Thoracic aorta (tissue), 2 donors: ENCODE results near the gene ADCY2. TPM values are rescaled to one million over a fixed set of nuclear protein-coding genes. Genes with fewer than 3 reads are reported as not detected.

Experiments
- ATAC-seq: fragments of 150-250 bp; one replicate; pipeline ENCODE4 v1.8.0; 2017; ENCODE audit warnings: low read depth; ENCODE audit not compliant: insufficient number of reproducible peaks, low FRiP score
- DNase-seq: peaks from one replicate; pipeline ENCODE4 v3.0.0-alpha.2; 2020; ENCODE audit warnings: low spot score
- H3K27ac ChIP-seq, 2 donors: fragments of 200-600 bp; sonication (generic); 1 replicate in 1 of 2; 2 replicates in 1 of 2; pipeline ENCODE4 v1.5.1; 2016; ENCODE audit warnings: mild to moderate bottlenecking in 2 of 2, moderate library complexity in 2 of 2
- H3K27me3 ChIP-seq: fragments of 200-600 bp; sonication (generic); replicated peaks from 2 replicates; pipeline ENCODE4 v1.6.0; 2016; ENCODE audit warnings: mild to moderate bottlenecking; ENCODE audit not compliant: insufficient read depth
- H3K36me3 ChIP-seq: fragments of 200-600 bp; sonication (generic); one replicate; pipeline ENCODE4 v1.5.1; 2016
- H3K4me1 ChIP-seq, 2 donors: fragments of 200-600 bp; sonication (generic); 1 replicate in 1 of 2; 2 replicates in 1 of 2; pipeline versions ENCODE4 v1.5.1 to v1.6.0; 2016; ENCODE audit warnings: low read depth in 2 of 2, mild to moderate bottlenecking in 1 of 2; ENCODE audit not compliant: control insufficient read depth in 1 of 2
- H3K4me3 ChIP-seq: fragments of 200-600 bp; sonication (generic); 2 replicates; pipeline ENCODE4 v1.5.1; 2016; ENCODE audit warnings: mild to moderate bottlenecking
- H3K9me3 ChIP-seq: fragments of 200-600 bp; sonication (generic); 2 replicates; pipeline ENCODE4 v1.5.1; 2016
- CTCF ChIP-seq: fragments of 200-600 bp; sonication (generic); IDR thresholded peaks from one replicate; pipeline ENCODE4 v1.5.1; 2019; ENCODE audit warnings: antibody characterized with exemption
- total RNA-seq, 2 donors: library from RNA; depleted of rRNA; stranded (reverse); fragments of >200 nt; gene quantifications; one replicate each; pipeline versions ENCODE4 v1.1.0 to v1.2.3, GENCODE V29; 2016

The ADCY2 gene
- total RNA-seq, 2 donors from 2014 or later = 5.0 to 14.8 TPM

DNA sequence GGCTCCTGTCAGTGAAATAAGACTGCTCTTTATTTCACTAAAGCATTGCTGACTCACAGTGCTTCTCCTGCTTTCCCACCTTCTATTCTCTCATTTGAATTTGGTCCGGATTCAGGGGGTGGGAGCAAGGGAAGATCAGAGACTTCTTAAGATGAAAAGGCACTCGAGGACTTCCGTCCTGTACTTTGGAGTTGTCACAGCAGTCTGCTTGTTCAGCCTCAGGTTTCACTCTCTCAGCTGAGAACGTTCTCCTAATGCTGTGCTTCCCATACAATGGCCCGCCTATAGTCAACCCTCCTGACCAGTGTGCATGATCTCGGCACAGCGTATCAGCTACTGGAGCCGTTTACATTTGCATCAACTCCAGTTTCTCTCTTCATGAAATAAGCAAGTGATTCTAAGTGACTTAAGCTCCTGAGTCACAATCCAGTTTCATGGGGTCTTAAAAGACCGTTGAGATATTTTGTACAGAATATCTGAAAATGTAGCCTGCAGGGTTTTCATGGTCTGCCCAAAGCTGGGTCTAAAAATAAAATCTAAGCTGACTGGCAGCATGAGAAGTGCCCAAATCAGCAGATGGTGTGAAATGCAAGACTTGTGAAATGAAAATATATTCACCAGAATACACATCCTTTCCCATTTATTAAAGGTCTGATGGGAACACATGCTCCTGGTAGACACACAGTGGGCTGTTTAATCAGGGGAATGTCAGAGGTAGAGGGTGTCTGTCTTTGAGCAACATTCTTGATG, 145.0 kb downstream of the ADCY2 start:
- H3K36me3 ChIP-seq = no peaks in the 10 kb centered on the region
- no peaks in the 10 kb centered on the region for H3K9me3 ChIP-seq
- DNase-seq (no peak), ATAC-seq (no peak)
- H3K27ac ChIP-seq = no peak overlapping the region
- H3K27me3 ChIP-seq = no peaks in the 10 kb centered on the region
- no peaks in the 10 kb centered on the region for H3K4me1 ChIP-seq
- TF ChIP-seq CTCF = no peak
- H3K4me3 ChIP-seq = no peak overlapping the region

GRCh38 chr5:7541898-7542297, 146.0 kb downstream of the ADCY2 start:
- Histone ChIP-seq H3K27ac (no peak overlapping the region), H3K27me3 (no peaks in the 10 kb centered on the region), H3K4me1 (no peaks in the 10 kb centered on the region), H3K36me3 (no peaks in the 10 kb centered on the region), H3K9me3 (no peaks in the 10 kb centered on the region), H3K4me3 (no peak overlapping the region)
- no peak for DNase-seq
- TF ChIP-seq CTCF = no peak
- no peak for ATAC-seq

GRCh38 chr5:7546555-7546954, 150.6 kb downstream of the ADCY2 start:
- TF ChIP-seq CTCF = no peak
- H3K36me3 ChIP-seq = no peaks in the 10 kb centered on the region
- H3K9me3 ChIP-seq = no peaks in the 10 kb centered on the region
- H3K27ac ChIP-seq = no peak overlapping the region
- DNase-seq = no peak
- ATAC-seq = no peak
- H3K27me3 ChIP-seq = no peaks in the 10 kb centered on the region
- no peak overlapping the region for H3K4me3 ChIP-seq
- no peaks in the 10 kb centered on the region for H3K4me1 ChIP-seq

GRCh38 chr5:7548596-7548995, 152.7 kb downstream of the ADCY2 start:
- H3K27ac ChIP-seq = no peak overlapping the region
- DNase-seq = no peak
- H3K27me3 ChIP-seq = no peaks in the 10 kb centered on the region

DNA sequence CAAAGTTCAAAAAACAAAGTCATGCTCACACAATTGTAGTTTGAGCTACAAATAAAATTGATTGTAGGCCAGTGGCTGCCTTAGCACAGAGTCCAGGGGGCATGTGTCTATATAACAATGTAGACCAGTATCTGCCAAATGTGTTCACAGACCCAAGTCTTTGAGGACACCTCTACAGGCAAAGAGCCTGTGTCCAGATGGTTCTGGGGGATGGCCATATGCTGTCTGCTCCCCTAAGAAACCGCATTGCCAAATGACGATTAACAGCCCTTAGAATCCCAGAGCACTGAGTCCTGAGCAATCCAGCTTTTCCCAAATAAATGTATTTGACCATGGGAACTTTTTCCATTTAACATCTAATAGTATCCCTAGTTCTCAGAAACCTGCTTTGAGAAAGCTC, 169.6 kb downstream of the ADCY2 start:
- H3K27ac ChIP-seq = no peak overlapping the region
- no peaks in the 10 kb centered on the region for H3K36me3 ChIP-seq
- no peak overlapping the region for H3K4me3 ChIP-seq
- H3K27me3 ChIP-seq = no peaks in the 10 kb centered on the region
- no peaks in the 10 kb centered on the region for H3K4me1 ChIP-seq
- no peak for TF ChIP-seq CTCF
- ATAC-seq (no peak), DNase-seq (no peak)
- H3K9me3 ChIP-seq = no peaks in the 10 kb centered on the region

More at GRCh38 chr5:7548596-7548995, 152.7 kb downstream of the ADCY2 start:
- no peak overlapping the region for H3K4me3 ChIP-seq
- ATAC-seq = no peak
- no peaks in the 10 kb centered on the region for H3K4me1 ChIP-seq
- TF ChIP-seq CTCF = no peak
- no peaks in the 10 kb centered on the region for H3K36me3 ChIP-seq
- no peaks in the 10 kb centered on the region for H3K9me3 ChIP-seq
